Parathyroid adenoma (tissue), 2 donors: ENCODE data around the gene CARMIL3.
"Not testable (repeated sequence)": the region's sequence is repeated elsewhere in the genome, so short reads cannot be mapped to it uniquely, and the experiment has no call there.

ENCODE experiments used
- H2AFZ ChIP-seq: fragments of 300-600 bp; sonication (generic); one replicate; pipeline ENCODE4 v1.7.0; 2017; ENCODE audit warnings: antibody characterized with exemption, mild to moderate bottlenecking
- H3K27ac ChIP-seq: fragments of 300-600 bp; sonication (generic); one replicate; pipeline ENCODE4 v1.7.0; 2017
- H3K27me3 ChIP-seq: fragments of 300-600 bp; sonication (generic); one replicate; pipeline ENCODE4 v1.7.0; 2017; ENCODE audit warnings: low read length; ENCODE audit not compliant: control insufficient read depth, insufficient read depth
- H3K36me3 ChIP-seq: fragments of 300-600 bp; sonication (generic); one replicate; pipeline ENCODE4 v1.7.0; 2017; ENCODE audit warnings: low read length; ENCODE audit not compliant: control insufficient read depth, insufficient read depth
- H3K4me1 ChIP-seq: fragments of 300-600 bp; sonication (generic); one replicate; pipeline ENCODE4 v1.7.0; 2017; ENCODE audit warnings: control low read depth
- H3K4me2 ChIP-seq: fragments of 300-600 bp; sonication (generic); one replicate; pipeline ENCODE4 v1.7.0; 2017; ENCODE audit warnings: low read length
- H3K4me3 ChIP-seq: fragments of 300-600 bp; sonication (generic); one replicate; pipeline ENCODE4 v1.7.0; 2017; ENCODE audit warnings: low read depth, low read length
- H3K79me2 ChIP-seq: fragments of 300-600 bp; sonication (generic); one replicate; pipeline ENCODE4 v1.7.0; 2017; ENCODE audit warnings: control low read depth
- H3K9ac ChIP-seq: fragments of 300-600 bp; sonication (generic); one replicate; pipeline ENCODE4 v1.7.0; 2017; ENCODE audit warnings: mild to moderate bottlenecking
- H3K9me3 ChIP-seq: fragments of 300-600 bp; sonication (generic); one replicate; pipeline ENCODE4 v1.7.0; 2017; ENCODE audit warnings: low read length; ENCODE audit not compliant: control insufficient read depth
- TF ChIP-seq, protein P1 (sequence below): fragments of 300-600 bp; sonication (generic); IDR thresholded peaks from one replicate; pipeline ENCODE4 v1.7.0; 2017; ENCODE audit warnings: antibody characterized with exemption, mild to moderate bottlenecking
- donor health status: primary hyperparathyroidism.

Gene CARMIL3, protein sequence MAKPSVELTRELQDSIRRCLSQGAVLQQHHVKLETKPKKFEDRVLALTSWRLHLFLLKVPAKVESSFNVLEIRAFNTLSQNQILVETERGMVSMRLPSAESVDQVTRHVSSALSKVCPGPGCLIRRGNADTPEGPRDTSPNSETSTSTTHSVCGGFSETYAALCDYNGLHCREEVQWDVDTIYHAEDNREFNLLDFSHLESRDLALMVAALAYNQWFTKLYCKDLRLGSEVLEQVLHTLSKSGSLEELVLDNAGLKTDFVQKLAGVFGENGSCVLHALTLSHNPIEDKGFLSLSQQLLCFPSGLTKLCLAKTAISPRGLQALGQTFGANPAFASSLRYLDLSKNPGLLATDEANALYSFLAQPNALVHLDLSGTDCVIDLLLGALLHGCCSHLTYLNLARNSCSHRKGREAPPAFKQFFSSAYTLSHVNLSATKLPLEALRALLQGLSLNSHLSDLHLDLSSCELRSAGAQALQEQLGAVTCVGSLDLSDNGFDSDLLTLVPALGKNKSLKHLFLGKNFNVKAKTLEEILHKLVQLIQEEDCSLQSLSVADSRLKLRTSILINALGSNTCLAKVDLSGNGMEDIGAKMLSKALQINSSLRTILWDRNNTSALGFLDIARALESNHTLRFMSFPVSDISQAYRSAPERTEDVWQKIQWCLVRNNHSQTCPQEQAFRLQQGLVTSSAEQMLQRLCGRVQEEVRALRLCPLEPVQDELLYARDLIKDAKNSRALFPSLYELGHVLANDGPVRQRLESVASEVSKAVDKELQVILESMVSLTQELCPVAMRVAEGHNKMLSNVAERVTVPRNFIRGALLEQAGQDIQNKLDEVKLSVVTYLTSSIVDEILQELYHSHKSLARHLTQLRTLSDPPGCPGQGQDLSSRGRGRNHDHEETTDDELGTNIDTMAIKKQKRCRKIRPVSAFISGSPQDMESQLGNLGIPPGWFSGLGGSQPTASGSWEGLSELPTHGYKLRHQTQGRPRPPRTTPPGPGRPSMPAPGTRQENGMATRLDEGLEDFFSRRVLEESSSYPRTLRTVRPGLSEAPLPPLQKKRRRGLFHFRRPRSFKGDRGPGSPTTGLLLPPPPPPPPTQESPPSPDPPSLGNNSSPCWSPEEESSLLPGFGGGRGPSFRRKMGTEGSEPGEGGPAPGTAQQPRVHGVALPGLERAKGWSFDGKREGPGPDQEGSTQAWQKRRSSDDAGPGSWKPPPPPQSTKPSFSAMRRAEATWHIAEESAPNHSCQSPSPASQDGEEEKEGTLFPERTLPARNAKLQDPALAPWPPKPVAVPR (N-terminal part only)

DNA sequence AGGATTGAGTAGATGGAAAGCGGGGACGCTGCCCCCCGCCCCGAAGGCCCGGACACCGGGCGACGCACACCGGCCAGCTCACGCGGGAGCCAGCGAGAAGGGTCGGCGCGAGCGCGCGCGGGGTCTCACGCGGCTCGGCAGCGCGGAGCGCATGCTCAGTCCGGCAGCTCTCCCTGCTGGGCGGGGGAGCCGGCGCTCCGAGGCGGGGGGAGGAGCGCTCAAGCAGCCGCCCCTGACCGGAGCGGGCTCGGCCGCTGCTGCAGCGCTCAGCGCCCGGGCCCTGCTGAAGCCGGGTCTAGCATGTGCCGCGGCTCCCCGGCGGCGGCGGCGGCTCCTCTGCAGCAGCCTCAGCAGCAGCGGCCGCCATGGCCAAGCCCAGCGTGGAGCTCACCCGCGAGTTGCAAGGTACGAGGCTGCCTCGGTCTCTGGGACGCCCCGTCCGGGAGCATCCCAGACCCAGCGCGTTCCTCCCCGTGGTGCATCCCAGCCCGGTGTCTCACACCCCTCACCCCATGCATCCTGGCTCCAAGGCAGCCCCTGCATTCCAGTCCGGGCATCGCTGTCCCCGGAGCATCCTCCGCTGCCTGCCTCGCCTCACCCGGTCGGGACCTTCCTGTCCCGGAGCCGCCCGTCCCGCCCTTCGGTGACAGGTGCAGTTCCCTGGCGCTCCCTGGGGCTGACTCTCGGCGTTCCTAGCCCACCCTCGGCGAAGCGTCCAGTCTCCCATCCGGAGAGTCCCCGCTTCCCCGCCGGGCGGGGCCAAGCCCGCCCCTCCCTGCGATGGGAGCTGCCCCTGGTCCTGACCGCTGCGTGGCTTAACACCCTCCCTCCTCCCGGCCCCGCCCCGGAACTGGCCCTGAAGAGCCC, at the start of gene CARMIL3:
Gene CARMIL3, plus strand, starts transcription at position 221 of the 867 bp plus-strand sequence. Its CDS starts 145 bp downstream, at position 366.
- Histone ChIP-seq H3K9ac (peak within 1 kb of the TSS; percentile 43), H3K4me1 (peaks cover 11% of the 10 kb centered on the region)

GRCh38 chr14:24006471-24006816, 45.4 kb upstream of the CARMIL3 start:
- not testable (repeated sequence) for H3K79me2 ChIP-seq, H3K9me3 ChIP-seq, H3K27me3 ChIP-seq, H3K4me1 ChIP-seq, H3K36me3 ChIP-seq, H3K9ac ChIP-seq, H3K4me3 ChIP-seq
- peak overlapping the region; percentile 90 for H2AFZ ChIP-seq
- H3K27ac ChIP-seq = peak overlapping the region; percentile 24
- peak overlapping the region; percentile 44 for H3K4me2 ChIP-seq

More for the DNA sequence above, at the start of gene CARMIL3:
- Histone ChIP-seq H3K9me3 (no peaks in the 10 kb centered on the region), H3K27me3 (no peaks in the 10 kb centered on the region), H3K27ac (peak within 1 kb of the TSS; percentile 72), H3K4me2 (peak within 1 kb of the TSS; percentile 81), H2AFZ (peak within 1 kb of the TSS; percentile 88), H3K79me2 (no peaks in the 10 kb centered on the region), H3K36me3 (no peaks in the 10 kb centered on the region), H3K4me3 (peak within 1 kb of the TSS; percentile 62)
- TF ChIP-seq, protein P1, sequence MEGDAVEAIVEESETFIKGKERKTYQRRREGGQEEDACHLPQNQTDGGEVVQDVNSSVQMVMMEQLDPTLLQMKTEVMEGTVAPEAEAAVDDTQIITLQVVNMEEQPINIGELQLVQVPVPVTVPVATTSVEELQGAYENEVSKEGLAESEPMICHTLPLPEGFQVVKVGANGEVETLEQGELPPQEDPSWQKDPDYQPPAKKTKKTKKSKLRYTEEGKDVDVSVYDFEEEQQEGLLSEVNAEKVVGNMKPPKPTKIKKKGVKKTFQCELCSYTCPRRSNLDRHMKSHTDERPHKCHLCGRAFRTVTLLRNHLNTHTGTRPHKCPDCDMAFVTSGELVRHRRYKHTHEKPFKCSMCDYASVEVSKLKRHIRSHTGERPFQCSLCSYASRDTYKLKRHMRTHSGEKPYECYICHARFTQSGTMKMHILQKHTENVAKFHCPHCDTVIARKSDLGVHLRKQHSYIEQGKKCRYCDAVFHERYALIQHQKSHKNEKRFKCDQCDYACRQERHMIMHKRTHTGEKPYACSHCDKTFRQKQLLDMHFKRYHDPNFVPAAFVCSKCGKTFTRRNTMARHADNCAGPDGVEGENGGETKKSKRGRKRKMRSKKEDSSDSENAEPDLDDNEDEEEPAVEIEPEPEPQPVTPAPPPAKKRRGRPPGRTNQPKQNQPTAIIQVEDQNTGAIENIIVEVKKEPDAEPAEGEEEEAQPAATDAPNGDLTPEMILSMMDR = no peak

- peak overlapping the region; percentile 24 for H3K27ac ChIP-seq
Observed at GRCh38 chr14:24006817-24007652, 44.8 kb upstream of the CARMIL3 start.

DNA sequence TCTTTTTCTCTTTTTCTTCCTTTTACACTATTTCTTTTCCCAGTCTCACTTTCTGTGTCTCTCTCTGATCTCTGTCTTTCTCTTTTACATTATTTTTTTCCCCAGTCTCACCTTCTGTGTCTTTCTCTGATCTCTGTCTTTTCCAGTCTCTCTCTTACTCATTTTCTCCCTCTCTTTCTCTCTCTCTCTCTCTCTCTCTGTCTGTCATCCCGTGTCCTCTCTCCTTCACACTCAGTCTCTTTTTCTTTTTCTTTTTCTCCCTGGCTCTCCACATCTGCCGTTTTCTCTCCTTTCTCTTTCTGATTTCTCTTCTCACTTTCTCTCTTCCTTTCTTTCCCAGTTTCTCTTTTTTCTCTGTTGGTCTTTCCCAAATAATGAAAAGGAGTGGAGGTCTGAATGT, 40.8 kb upstream of the CARMIL3 start:
- TF ChIP-seq, protein P1 = no peak
- Histone ChIP-seq H3K9me3 (no peaks in the 10 kb centered on the region), H3K36me3 (no peaks in the 10 kb centered on the region), H3K4me1 (no peaks in the 10 kb centered on the region), H3K27me3 (no peaks in the 10 kb centered on the region), H2AFZ (no peak overlapping the region), H3K4me3 (no peak overlapping the region), H3K9ac (no peak overlapping the region), H3K4me2 (no peak overlapping the region), H3K27ac (no peak overlapping the region), H3K79me2 (no peaks in the 10 kb centered on the region)

More at GRCh38 chr14:24006817-24007652, 44.8 kb upstream of the CARMIL3 start:
- not testable (repeated sequence) for H3K79me2 ChIP-seq, H3K27me3 ChIP-seq, H3K9ac ChIP-seq, H3K36me3 ChIP-seq, H3K9me3 ChIP-seq, H3K4me3 ChIP-seq, H3K4me1 ChIP-seq
- Histone ChIP-seq H3K4me2 (peak overlapping the region; percentile 44), H2AFZ (peak overlapping the region; percentile 90)

GRCh38 chr14:24012726-24013273, 39.0 kb upstream of the CARMIL3 start:
- H3K79me2 ChIP-seq, H3K4me3 ChIP-seq, H3K9ac ChIP-seq, H3K36me3 ChIP-seq, H3K4me1 ChIP-seq, H3K4me2 ChIP-seq, H3K27ac ChIP-seq, H3K27me3 ChIP-seq, H2AFZ ChIP-seq, H3K9me3 ChIP-seq: not testable (repeated sequence)
